Measurements from ENCODE around the gene BIK.

The BIK gene

DNA sequence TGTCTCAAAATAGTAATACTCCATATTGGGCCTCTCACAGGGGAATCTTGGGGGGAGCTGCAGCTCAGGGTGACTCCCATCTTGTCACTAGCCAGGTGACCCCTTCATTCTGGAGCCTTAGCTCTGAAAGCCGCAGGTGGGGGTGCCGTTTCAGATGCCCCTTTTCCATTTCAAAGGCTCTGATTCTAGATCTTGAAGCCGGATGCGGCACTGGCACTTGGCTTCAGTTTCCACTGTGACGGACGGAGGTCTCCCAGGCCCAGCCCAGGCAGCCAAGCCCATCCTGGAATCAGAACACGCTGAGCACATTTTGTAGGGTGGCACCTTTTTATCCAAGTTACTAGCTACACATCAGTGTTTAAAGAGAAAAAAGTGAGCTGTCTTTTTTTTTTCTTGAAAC is 6.4 kb downstream of the BIK start:
- Mint-ChIP-seq H3K4me3 (no peak overlapping the region), H3K4me1 (ENCODE audit: low read depth) (peaks cover 1% of the 10 kb centered on the region), H3K27ac (no peak overlapping the region), H3K27me3 (ENCODE audit: low read depth) (peaks cover 17% of the 10 kb centered on the region), H3K9me3 (no peaks in the 10 kb centered on the region), H3K36me3 (ENCODE audit: low read depth) (no peaks in the 10 kb centered on the region)

DNA sequence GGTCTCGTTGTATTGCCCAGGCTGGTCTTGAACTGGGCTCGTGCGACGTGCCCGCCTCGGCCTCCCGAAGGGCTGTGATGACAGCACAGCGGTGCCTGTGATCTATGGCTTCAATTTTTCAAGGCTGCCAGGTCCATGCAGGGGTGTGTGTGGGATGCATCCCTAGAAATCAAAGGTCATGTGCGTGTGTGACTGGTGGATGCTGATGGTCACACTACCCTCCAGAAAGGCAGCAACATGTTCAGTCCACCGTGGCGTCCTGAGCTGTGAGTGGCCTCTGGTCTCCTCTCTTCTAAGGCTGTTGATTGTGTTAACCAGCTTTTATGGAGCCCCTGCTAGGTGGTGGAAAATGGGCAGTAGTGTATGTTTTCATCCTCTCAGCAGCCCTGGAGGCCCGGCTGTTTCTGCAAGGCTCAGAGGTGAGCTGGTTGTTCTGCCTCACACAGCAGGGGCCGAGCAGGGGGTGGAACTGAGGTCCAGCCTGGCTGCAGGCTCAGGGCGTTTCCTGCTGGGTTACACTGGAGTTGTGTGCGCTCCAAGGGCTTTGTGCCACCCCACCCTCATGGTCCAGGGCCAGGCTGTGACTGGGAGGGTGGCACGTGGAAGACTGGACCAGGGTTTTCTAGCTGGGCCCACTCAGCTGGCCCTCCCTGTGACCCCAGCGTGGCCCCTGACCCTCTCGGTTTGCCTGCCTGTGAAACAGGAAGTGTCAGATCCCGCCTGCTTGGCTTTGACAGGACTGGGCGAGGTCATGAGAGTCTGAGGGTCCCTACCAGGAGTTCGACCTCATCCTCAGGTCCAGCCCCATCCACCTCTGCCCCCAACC is 7.7 kb downstream of the BIK start:
- H3K36me3 Mint-ChIP-seq (ENCODE audit: low read depth): no peaks in the 10 kb centered on the region
- H3K4me1 Mint-ChIP-seq (ENCODE audit: low read depth): peaks cover 1% of the 10 kb centered on the region
- peaks cover 7% of the 10 kb centered on the region for H3K27me3 Mint-ChIP-seq (ENCODE audit: low read depth)
- H3K4me3 Mint-ChIP-seq: no peak overlapping the region
- H3K27ac Mint-ChIP-seq: no peak overlapping the region
- H3K9me3 Mint-ChIP-seq: no peaks in the 10 kb centered on the region

DNA sequence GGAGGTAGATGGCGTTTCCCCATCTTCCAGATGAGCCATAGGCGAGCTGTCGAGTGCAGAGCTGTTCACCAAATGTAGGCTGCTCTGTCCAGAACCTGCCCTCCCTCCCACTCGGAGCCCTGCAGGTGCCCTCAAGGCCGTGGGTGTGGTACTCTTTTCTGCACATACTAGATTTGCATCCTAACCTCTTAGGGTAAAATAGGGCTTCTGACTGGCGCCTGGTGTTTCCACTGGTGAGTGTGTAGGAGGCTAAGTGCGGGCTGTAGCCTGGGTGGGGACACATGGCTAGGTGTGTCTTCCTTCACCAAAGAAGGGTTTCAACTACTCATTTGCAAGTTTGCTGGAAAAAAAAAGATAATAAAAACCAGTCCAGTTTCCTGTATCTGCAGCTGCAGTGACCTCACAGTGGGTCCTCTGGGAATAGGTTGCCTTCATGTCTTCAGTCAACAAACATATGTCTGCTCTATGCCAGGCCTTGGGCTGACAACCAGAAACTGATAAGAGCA is 8.5 kb downstream of the BIK start:
- H3K4me3 Mint-ChIP-seq: no peak overlapping the region
- no peaks in the 10 kb centered on the region for H3K27me3 Mint-ChIP-seq (ENCODE audit: low read depth)
- no peak overlapping the region for H3K27ac Mint-ChIP-seq
- H3K4me1 Mint-ChIP-seq (ENCODE audit: low read depth): peaks cover 1% of the 10 kb centered on the region
- no peaks in the 10 kb centered on the region for H3K9me3 Mint-ChIP-seq
- H3K36me3 Mint-ChIP-seq (ENCODE audit: low read depth): no peaks in the 10 kb centered on the region

DNA sequence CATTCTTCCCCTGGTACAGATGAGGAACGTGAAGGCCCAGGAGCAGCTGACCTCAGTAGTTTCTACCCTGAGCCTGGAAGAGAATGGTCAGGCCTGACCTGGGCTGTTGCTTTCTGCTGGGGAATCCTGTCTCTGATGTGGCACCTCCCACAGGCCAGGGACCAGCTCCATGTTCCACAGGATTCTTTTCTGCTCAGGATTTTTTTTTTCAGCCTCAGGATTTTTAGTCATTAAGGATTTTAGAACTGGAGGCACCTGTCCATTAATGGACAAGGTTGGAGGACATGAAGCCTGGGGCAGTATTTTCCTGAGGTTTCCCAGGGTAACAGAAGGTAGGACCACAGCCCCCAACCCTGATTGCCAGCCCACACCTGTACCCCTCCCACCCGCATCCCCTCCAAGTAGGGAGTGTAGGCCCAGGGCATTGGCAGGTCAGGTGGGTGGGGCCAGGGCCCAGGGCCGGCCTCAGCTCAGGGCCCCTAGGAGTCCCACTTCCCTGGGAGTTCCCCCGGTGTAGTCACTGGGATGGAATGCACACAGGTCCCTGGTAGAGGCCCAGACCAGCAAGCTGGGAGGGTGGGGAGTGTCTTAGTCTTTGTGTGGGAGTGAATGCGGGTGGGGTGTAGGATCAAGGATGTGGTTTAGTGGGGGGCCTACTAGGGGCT is 16.1 kb downstream of the BIK start:
- Mint-ChIP-seq H3K27ac (no peak overlapping the region), H3K4me3 (no peak overlapping the region), H3K4me1 (ENCODE audit: low read depth) (no peaks in the 10 kb centered on the region)

DNA sequence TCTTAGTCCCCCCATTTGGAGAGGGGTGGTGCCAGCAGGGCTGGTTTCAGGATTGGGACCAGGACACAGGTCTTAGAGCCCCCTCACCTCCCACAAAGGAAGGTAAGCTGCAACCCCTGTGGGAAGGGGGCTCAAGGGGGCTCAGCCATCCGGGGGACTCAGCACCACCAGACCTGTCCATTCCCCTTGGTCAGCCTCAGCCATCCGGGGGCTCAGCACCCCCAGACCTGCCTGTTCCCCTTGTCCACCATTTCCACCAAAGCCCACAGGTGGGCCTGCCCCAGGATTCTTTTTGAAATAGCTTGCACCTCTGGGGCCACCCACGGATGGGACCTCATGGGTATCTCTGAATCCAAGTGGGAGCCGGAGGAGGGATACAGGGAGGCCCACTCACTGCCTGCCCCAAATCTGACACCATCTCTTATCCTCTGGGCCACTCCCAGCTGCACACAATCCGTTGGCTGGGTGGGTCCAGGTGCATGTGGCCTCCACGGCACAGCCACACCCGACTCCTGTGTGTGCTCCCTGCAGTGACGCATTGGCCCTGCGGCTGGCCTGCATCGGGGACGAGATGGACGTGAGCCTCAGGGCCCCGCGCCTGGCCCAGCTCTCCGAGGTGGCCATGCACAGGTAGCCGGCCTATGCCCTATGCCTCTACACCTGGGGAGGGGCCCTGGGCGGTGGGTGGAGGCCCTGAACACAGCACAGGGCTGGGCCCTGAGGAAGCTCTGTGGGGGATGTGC is 16.8 kb downstream of the BIK start:
- no peaks in the 10 kb centered on the region for H3K4me1 Mint-ChIP-seq (ENCODE audit: low read depth)

More for the DNA sequence above, 16.1 kb downstream of the BIK start:
- Mint-ChIP-seq H3K9me3 (no peaks in the 10 kb centered on the region), H3K27me3 (ENCODE audit: low read depth) (no peaks in the 10 kb centered on the region), H3K36me3 (ENCODE audit: low read depth) (no peaks in the 10 kb centered on the region)

DNA sequence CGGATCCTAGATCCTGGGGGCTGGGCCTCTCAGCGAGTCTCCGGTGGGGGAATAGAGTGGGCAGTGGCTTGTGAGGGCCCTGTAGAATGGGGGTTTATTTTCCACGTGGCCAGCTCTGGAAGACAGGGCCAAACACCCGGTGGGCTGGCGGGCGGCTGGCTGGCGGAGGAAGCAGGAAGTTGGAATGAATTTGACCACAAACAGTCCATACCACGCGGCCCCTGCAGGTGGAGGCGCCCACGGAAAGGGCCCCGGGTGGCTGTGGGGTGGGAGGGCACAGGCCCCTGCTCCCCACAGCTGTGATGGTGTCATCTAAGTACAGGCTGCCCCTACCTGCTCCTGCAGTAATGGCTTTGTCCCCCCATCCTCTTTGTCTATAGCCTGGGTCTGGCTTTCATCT is 17.6 kb downstream of the BIK start:
- Mint-ChIP-seq H3K27me3 (ENCODE audit: low read depth) (no peaks in the 10 kb centered on the region), H3K4me1 (ENCODE audit: low read depth) (no peaks in the 10 kb centered on the region), H3K4me3 (no peak overlapping the region), H3K36me3 (ENCODE audit: low read depth) (peaks cover 1% of the 10 kb centered on the region), H3K27ac (no peak overlapping the region), H3K9me3 (no peaks in the 10 kb centered on the region)

More for the DNA sequence above, 16.8 kb downstream of the BIK start:
- Mint-ChIP-seq H3K27ac (no peak overlapping the region), H3K4me3 (no peak overlapping the region), H3K27me3 (ENCODE audit: low read depth) (no peaks in the 10 kb centered on the region), H3K36me3 (ENCODE audit: low read depth) (no peaks in the 10 kb centered on the region), H3K9me3 (no peaks in the 10 kb centered on the region)

DNA sequence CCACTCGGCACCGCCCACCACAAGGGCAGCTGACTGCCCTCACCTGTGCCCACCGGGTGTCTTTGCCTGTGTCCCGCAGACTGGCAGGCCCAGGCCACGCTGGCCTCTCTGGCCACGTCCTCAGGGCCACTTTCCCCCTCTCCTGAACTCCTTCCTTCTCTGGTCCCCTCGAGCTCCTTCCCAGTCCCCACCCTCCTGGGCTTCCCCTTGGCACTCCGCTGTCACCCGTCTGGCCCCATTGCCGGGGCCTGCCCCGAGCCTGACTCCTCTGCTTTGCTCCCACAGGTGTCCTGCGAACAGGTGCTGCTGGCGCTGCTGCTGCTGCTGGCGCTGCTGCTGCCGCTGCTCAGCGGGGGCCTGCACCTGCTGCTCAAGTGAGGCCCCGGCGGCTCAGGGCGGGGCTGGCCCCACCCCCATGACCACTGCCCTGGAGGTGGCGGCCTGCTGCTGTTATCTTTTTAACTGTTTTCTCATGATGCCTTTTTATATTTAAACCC is 18.4 kb downstream of the BIK start:
- Mint-ChIP-seq H3K36me3 (ENCODE audit: low read depth) (peaks cover 4% of the 10 kb centered on the region), H3K4me3 (no peak overlapping the region), H3K27me3 (ENCODE audit: low read depth) (no peaks in the 10 kb centered on the region), H3K4me1 (ENCODE audit: low read depth) (no peaks in the 10 kb centered on the region), H3K9me3 (no peaks in the 10 kb centered on the region), H3K27ac (no peak overlapping the region)

DNA sequence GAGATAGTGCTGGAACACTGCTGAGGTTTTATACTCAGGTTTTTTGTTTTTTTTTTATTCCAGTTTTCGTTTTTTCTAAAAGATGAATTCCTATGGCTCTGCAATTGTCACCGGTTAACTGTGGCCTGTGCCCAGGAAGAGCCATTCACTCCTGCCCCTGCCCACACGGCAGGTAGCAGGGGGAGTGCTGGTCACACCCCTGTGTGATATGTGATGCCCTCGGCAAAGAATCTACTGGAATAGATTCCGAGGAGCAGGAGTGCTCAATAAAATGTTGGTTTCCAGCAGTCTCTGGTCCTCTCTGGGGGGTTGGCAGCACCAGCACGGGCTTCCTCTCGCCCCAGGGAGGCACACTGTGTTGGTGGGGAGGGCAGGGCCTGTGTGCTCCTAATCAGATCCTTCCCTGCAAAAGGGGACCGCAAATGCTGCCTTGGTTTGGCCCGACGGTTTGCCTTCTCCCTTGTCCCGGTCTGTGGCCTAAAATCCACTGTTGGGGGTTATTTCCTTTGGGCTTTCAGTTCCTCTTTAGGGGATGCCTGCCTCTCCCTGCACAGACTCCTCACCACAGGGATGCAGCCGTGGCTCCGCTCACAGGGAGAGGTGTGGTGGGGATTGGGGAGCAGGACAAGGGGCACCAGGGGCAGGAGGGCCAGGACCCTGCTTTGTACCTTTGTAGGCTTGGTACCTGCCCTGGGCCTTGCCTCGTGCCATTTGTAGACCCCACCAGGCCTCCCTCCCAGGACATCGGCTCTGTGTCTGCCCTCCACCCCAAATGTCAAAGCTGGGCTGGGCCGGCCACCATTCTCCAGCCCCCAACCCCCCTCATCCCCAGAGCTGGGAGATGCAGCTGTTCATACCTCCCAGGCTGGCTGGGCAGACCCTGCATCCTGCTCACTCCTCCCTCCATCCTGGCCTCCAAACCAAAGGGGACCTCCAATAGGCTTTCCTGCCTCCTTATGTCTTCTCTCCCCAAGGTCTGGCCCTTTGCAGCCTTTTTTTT is 19.2 kb downstream of the BIK start:
- peaks cover 7% of the 10 kb centered on the region for H3K36me3 Mint-ChIP-seq (ENCODE audit: low read depth)
- H3K9me3 Mint-ChIP-seq: no peaks in the 10 kb centered on the region
- no peak overlapping the region for H3K27ac Mint-ChIP-seq
- no peaks in the 10 kb centered on the region for H3K4me1 Mint-ChIP-seq (ENCODE audit: low read depth)
- H3K27me3 Mint-ChIP-seq (ENCODE audit: low read depth): no peaks in the 10 kb centered on the region
- H3K4me3 Mint-ChIP-seq: no peak overlapping the region

DNA sequence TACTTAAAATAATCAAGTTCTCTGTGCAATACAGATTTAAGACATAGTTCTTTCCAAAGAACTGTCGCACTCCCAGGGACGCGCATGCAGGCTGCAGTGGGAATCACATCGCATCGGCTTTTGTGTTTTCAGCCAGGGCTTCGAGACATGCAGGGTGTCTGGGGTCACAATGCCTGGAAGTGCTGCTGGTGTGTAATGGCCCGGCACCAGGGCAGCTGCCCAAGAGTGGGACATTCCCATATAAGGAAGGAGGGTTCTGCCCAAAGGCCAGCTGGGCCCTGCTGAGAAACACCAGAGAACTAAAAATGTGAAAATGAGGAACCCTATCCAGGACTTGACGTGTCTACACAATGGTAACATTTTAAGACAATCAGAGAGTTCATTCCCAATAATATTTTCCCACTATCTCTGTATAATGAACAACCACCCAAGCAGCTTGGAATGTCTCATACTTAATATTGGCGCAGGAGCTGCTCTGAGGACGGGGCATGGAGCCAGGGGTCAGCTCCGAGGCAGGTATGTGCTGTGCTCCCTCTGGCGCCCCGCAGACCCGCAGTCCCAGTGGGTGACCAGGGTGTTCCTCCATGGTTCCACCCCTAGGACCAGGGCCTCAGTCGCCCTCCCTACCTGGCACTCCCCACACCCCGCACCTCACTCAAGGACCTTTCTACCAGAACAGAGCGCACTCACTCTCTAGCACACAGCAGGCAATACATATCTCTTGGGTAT is 21.4 kb downstream of the BIK start:
- H3K36me3 Mint-ChIP-seq (ENCODE audit: low read depth): peaks cover 12% of the 10 kb centered on the region
- H3K27ac Mint-ChIP-seq: no peak overlapping the region
- H3K9me3 Mint-ChIP-seq: no peaks in the 10 kb centered on the region
- H3K27me3 Mint-ChIP-seq (ENCODE audit: low read depth): no peaks in the 10 kb centered on the region
- H3K4me3 Mint-ChIP-seq: no peak overlapping the region
- H3K4me1 Mint-ChIP-seq (ENCODE audit: low read depth): no peaks in the 10 kb centered on the region

DNA sequence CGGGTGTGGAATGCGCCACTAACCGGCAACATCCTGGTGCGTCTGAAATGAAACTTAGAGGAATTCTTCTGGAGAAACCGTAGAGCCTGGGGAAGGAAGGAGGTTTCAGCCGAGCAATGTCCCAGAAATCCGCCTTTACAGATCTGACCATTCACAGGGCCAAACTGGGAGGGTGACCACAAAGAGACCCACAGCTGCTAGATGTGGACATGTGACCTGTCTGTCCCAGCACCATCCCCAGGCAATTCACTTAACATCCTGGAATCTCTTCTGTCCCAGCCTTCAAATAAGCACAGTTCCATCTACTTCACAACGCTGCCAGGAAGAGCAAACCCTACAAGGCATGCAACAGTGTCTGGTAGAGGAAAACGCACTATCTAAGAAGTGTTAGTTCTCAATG is 22.9 kb downstream of the BIK start:
- Mint-ChIP-seq H3K9me3 (no peaks in the 10 kb centered on the region), H3K4me3 (no peak overlapping the region), H3K27me3 (ENCODE audit: low read depth) (no peaks in the 10 kb centered on the region), H3K4me1 (ENCODE audit: low read depth) (no peaks in the 10 kb centered on the region), H3K27ac (no peak overlapping the region), H3K36me3 (ENCODE audit: low read depth) (peaks cover 12% of the 10 kb centered on the region)

DNA sequence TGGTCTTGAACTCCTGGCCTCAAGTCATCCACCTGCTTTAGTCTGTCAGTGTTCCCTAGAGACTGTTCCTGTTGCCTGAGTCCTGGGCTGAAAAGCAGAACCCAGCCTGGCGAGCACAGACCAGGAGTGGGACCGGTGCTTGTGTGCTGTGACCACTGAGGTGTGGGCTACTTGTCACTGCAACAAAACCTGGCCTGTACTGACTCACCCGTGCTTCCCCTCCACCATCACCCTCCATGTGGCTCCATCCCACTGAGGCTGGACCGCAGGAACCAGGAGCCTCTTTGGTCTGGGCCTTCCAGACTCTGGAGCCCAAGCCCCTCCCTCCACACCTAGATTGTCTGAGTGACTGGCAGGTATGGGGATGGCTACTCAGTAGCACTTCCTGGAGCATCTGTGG is 24.0 kb downstream of the BIK start:
- peaks cover 15% of the 10 kb centered on the region for H3K36me3 Mint-ChIP-seq (ENCODE audit: low read depth)
- H3K4me1 Mint-ChIP-seq (ENCODE audit: low read depth): no peaks in the 10 kb centered on the region
- H3K4me3 Mint-ChIP-seq: no peak overlapping the region
- no peak overlapping the region for H3K27ac Mint-ChIP-seq
- H3K9me3 Mint-ChIP-seq: no peaks in the 10 kb centered on the region
- H3K27me3 Mint-ChIP-seq (ENCODE audit: low read depth): no peaks in the 10 kb centered on the region

DNA sequence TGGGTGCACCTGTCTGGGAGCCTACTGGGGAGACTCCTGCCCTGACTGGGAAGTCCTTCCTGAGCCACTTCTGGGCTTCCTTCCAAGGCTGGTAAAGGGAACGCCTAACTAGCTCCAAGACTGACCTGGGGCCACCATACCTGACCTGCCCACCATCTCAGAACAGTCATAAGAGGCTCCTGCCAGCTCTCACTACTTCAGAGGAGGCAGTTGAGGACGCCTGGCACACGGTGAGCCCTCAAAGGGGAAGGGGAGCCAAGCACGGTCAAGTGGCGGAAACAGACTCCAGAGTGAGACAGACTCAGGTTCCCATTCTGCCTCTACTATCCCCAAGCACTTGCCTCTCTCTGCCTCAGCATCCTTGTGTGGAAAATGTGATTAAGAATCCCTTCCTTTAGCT is 25.0 kb downstream of the BIK start:
- Mint-ChIP-seq H3K36me3 (ENCODE audit: low read depth) (peaks cover 18% of the 10 kb centered on the region), H3K27me3 (ENCODE audit: low read depth) (no peaks in the 10 kb centered on the region), H3K9me3 (no peaks in the 10 kb centered on the region), H3K4me3 (no peak overlapping the region), H3K4me1 (ENCODE audit: low read depth) (peaks cover 3% of the 10 kb centered on the region), H3K27ac (no peak overlapping the region)

DNA sequence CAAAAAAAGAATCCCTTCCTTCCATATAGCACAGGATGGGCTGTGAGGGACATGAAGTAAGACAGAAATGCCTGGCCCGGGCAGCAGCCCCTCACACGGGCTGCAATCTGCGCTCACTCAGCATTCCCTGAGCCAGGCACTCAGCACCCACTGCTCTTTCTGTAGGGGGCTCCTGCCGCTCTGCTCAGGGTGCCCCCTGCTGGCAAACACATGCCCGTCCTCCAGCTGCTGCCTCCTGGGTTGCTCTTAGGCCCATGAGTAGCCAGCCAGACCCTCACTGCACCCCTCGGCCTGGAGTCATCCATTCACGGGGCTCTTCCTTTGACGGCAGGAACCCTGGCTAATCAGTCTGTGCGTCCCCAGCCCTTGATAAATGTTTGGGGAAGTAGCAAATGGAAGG is 25.7 kb downstream of the BIK start:
- Mint-ChIP-seq H3K9me3 (no peaks in the 10 kb centered on the region), H3K27me3 (ENCODE audit: low read depth) (no peaks in the 10 kb centered on the region), H3K36me3 (ENCODE audit: low read depth) (peaks cover 21% of the 10 kb centered on the region), H3K4me3 (no peak overlapping the region), H3K4me1 (ENCODE audit: low read depth) (peaks cover 6% of the 10 kb centered on the region), H3K27ac (no peak overlapping the region)
